ENCODE measurements around the gene PSAPL1.

- TF ChIP-seq SUZ12 (IDR thresholded peaks at IDR 0.05; ENCODE audit: extremely low read depth, insufficient read depth, insufficient read length) (no peak), ZNF274 (IDR thresholded peaks at IDR 0.05; ENCODE audit: low read depth, low read length) (no peak)
These were observed 43.9 kb upstream of the PSAPL1 start for GRCh38 chr4:7478665-7479064.
